Ishikawa (cell line): Measurements from ENCODE around the gene CSF2.

Experiments
- EP300 ChIP-seq: IDR thresholded peaks from 2 replicates; pipeline ENCODE4 v1.6.1; 2012; ENCODE audit warnings: borderline replicate concordance
- MAX ChIP-seq: IDR thresholded peaks from 2 replicates; pipeline ENCODE4 v1.6.1; 2012
- RAD21 ChIP-seq: IDR thresholded peaks from 2 replicates; pipeline ENCODE4 v1.6.1; 2012; ENCODE audit warnings: low read depth
- REST ChIP-seq: IDR thresholded peaks from 2 replicates; pipeline ENCODE4 v1.6.1; 2012; ENCODE audit warnings: low read depth, mild to moderate bottlenecking
- TAF1 ChIP-seq: IDR thresholded peaks from 2 replicates; pipeline ENCODE4 v1.6.1; 2012; ENCODE audit warnings: low read depth, mild to moderate bottlenecking
- TCF12 ChIP-seq: IDR thresholded peaks from 2 replicates; pipeline ENCODE4 v1.6.1; 2012; ENCODE audit warnings: low read depth
- TEAD4 ChIP-seq: IDR thresholded peaks from 2 replicates; pipeline ENCODE4 v1.6.1; 2012
- YY1 ChIP-seq: IDR thresholded peaks from 2 replicates; pipeline ENCODE4 v1.6.1; 2012; ENCODE audit warnings: low read depth

- TF ChIP-seq TEAD4 (no peak), MAX (no peak), EP300 (no peak), TAF1 (no peak), RAD21 (no peak), REST (no peak), YY1 (no peak), TCF12 (no peak)
Observed at GRCh38 chr5:132095077-132095410, 21.5 kb downstream of the CSF2 start.
